ENCODE data around the gene CDC37. TPM values are rescaled to one million over a fixed set of nuclear protein-coding genes. Genes with fewer than 3 reads are reported as not detected.

The CDC37 gene
- total RNA-seq, 6 experiments from 2014 or later, result 222 to 280 (median 250) TPM

- TF ChIP-seq CTCF (IDR thresholded peaks at IDR 0.05), result no peak
- Mint-ChIP-seq H3K4me3 (no peak overlapping the region), H3K9me3 (no peaks in the 10 kb centered on the region), H3K4me1 (ENCODE audit: low read depth) (peaks cover 27% of the 10 kb centered on the region), H3K36me3 (ENCODE audit: low read depth) (no peaks in the 10 kb centered on the region), H3K27ac (no peak overlapping the region), H3K27me3 (ENCODE audit: insufficient read depth) (peaks cover 9% of the 10 kb centered on the region)
- no peak for DNase-seq
These were observed 59.8 kb downstream of the CDC37 start for GRCh38 chr19:10343495-10343894.

Small RNAs within 50 kb of the gene (microRNA-seq; reads per million reads assigned to microRNA genes)
- gene MIR1181, result 4.6 reads per million

Other genes starting within 250 kb of the CDC37 start
- gene DNMT1, start 208.6 kb downstream of the CDC37 start, total RNA-seq (2021; fragmentation: NEBNext Ultra II Directional; extraction: Animal tissue kit (Norgen Biotek cat#: 25700)), result 100 to 1,000 TPM in 5 of 6 experiments, 10 to 100 TPM in 1; 74.5 to 135 (median 125) TPM
- 10 to 100 TPM; 16.8 to 22.0 (median 20.5) TPM for gene S1PR2, start 172.2 kb downstream of the CDC37 start, total RNA-seq (2021; fragmentation: NEBNext Ultra II Directional; extraction: Animal tissue kit (Norgen Biotek cat#: 25700))
- 10 to 100 TPM; 69.5 to 83.0 (median 72.0) TPM for gene MRPL4, start 151.3 kb downstream of the CDC37 start, total RNA-seq (2021; fragmentation: NEBNext Ultra II Directional; extraction: Animal tissue kit (Norgen Biotek cat#: 25700))
- 10 to 100 TPM in 1 of 6 experiments, 1 to 10 TPM in 5; 5.0 to 10.1 (median 8.5) TPM for gene ICAM1, start 132.4 kb downstream of the CDC37 start, total RNA-seq (2021; fragmentation: NEBNext Ultra II Directional; extraction: Animal tissue kit (Norgen Biotek cat#: 25700))
- gene ICAM4, start 116.6 kb downstream of the CDC37 start, total RNA-seq (2021; fragmentation: NEBNext Ultra II Directional; extraction: Animal tissue kit (Norgen Biotek cat#: 25700)), result 1 to 10 TPM in 1 of 6 experiments, under 1 TPM in 5; 0.19 to 1.0 (median 0.74) TPM
- 10 to 100 TPM; 14.0 to 38.4 (median 14.4) TPM for gene ICAM5, start 113.6 kb downstream of the CDC37 start, total RNA-seq (2021; fragmentation: NEBNext Ultra II Directional; extraction: Animal tissue kit (Norgen Biotek cat#: 25700))
- 1 to 10 TPM in 5 of 6 experiments, under 1 TPM in 1; 1.00 to 2.7 (median 2.1) TPM for gene ZGLP1, start 93.7 kb downstream of the CDC37 start, total RNA-seq (2021; fragmentation: NEBNext Ultra II Directional; extraction: Animal tissue kit (Norgen Biotek cat#: 25700))
- 10 to 100 TPM; 33.9 to 47.3 (median 38.5) TPM for gene FDX2, start 87.5 kb downstream of the CDC37 start, total RNA-seq (2021; fragmentation: NEBNext Ultra II Directional; extraction: Animal tissue kit (Norgen Biotek cat#: 25700))
- 10 to 100 TPM; 52.1 to 58.3 (median 55.6) TPM for gene RAVER1, start 70.0 kb downstream of the CDC37 start, total RNA-seq (2021; fragmentation: NEBNext Ultra II Directional; extraction: Animal tissue kit (Norgen Biotek cat#: 25700))
- gene ICAM3, start 63.9 kb downstream of the CDC37 start, total RNA-seq (2021; fragmentation: NEBNext Ultra II Directional; extraction: Animal tissue kit (Norgen Biotek cat#: 25700)), result 10 to 100 TPM; 14.7 to 17.7 (median 16.8) TPM
- 10 to 100 TPM; 67.9 to 82.3 (median 78.5) TPM for gene TYK2, start 23.0 kb downstream of the CDC37 start, total RNA-seq (2021; fragmentation: NEBNext Ultra II Directional; extraction: Animal tissue kit (Norgen Biotek cat#: 25700))
- 10 to 100 TPM; 10.1 to 18.9 (median 10.8) TPM for gene PDE4A, start 17.0 kb upstream of the CDC37 start, total RNA-seq (2021; fragmentation: NEBNext Ultra II Directional; extraction: Animal tissue kit (Norgen Biotek cat#: 25700))
- gene KEAP1, start 99.8 kb upstream of the CDC37 start, total RNA-seq (2021; fragmentation: NEBNext Ultra II Directional; extraction: Animal tissue kit (Norgen Biotek cat#: 25700)), result 10 to 100 TPM; 58.9 to 77.1 (median 67.2) TPM
- gene S1PR5, start 113.9 kb upstream of the CDC37 start, total RNA-seq (2021; fragmentation: NEBNext Ultra II Directional; extraction: Animal tissue kit (Norgen Biotek cat#: 25700)), result 1 to 10 TPM; 1.9 to 2.6 (median 2.4) TPM
- 10 to 100 TPM; 19.4 to 24.5 (median 22.5) TPM for gene ATG4D, start 140.4 kb upstream of the CDC37 start, total RNA-seq (2021; fragmentation: NEBNext Ultra II Directional; extraction: Animal tissue kit (Norgen Biotek cat#: 25700))
- 10 to 100 TPM; 12.8 to 20.2 (median 17.5) TPM for gene KRI1, start 162.5 kb upstream of the CDC37 start, total RNA-seq (2021; fragmentation: NEBNext Ultra II Directional; extraction: Animal tissue kit (Norgen Biotek cat#: 25700))
- 10 to 100 TPM in 5 of 6 experiments, 1 to 10 TPM in 1; 8.0 to 14.7 (median 13.2) TPM for gene CDKN2D, start 165.4 kb upstream of the CDC37 start, total RNA-seq (2021; fragmentation: NEBNext Ultra II Directional; extraction: Animal tissue kit (Norgen Biotek cat#: 25700))
- gene AP1M2, start 183.8 kb upstream of the CDC37 start, total RNA-seq (2021; fragmentation: NEBNext Ultra II Directional; extraction: Animal tissue kit (Norgen Biotek cat#: 25700)), result 1 to 10 TPM in 1 of 6 experiments, under 1 TPM in 2, not detected in 3; 0.12 to 1.3 (median 0.59) TPM
- gene SLC44A2, start 222.0 kb upstream of the CDC37 start, total RNA-seq (2021; fragmentation: NEBNext Ultra II Directional; extraction: Animal tissue kit (Norgen Biotek cat#: 25700)), result 100 to 1,000 TPM; 156 to 190 (median 166) TPM